Measurements from ENCODE around the gene LAMTOR2. TPM values are rescaled to one million over a fixed set of nuclear protein-coding genes. Genes with fewer than 3 reads are reported as not detected.

Gene LAMTOR2
- total RNA-seq, 1 donor = 40.4 TPM

DNA sequence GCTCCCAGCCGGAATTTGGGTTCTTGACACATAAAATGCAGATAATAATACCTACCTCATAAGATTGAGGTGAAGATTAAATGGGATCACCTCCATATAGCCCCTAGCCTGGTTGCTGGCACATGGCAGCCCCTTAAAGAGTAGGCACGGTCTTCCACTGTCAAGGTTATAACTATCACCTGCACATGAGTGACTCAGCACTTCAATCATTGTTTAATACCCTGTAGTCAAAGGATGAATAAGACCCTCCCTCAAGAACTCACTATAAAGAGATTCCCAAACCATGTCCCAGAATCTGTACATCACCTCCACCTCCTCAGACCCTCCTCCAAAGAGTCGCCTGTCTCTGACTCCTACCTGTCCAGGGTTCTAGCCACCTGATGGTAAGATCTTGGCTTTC lies 53.5 kb downstream of the LAMTOR2 start:
- DNase-seq (ENCODE audit: low read depth) = no peak
- H3K4me3 ChIP-seq (ENCODE audit: low read depth, low read length) = no peak overlapping the region
- TF ChIP-seq, protein P1, sequence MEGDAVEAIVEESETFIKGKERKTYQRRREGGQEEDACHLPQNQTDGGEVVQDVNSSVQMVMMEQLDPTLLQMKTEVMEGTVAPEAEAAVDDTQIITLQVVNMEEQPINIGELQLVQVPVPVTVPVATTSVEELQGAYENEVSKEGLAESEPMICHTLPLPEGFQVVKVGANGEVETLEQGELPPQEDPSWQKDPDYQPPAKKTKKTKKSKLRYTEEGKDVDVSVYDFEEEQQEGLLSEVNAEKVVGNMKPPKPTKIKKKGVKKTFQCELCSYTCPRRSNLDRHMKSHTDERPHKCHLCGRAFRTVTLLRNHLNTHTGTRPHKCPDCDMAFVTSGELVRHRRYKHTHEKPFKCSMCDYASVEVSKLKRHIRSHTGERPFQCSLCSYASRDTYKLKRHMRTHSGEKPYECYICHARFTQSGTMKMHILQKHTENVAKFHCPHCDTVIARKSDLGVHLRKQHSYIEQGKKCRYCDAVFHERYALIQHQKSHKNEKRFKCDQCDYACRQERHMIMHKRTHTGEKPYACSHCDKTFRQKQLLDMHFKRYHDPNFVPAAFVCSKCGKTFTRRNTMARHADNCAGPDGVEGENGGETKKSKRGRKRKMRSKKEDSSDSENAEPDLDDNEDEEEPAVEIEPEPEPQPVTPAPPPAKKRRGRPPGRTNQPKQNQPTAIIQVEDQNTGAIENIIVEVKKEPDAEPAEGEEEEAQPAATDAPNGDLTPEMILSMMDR (IDR thresholded peaks at IDR 0.05; ENCODE audit: insufficient read depth, low read length) = no peak

Other genes starting within 250 kb of the LAMTOR2 start
- 39.9 and 50.0 TPM in 2 replicates for gene GON4L, start 197.6 kb upstream of the LAMTOR2 start, total RNA-seq (ENCODE audit: low replicate concordance)
- 19.5 and 48.6 TPM in 2 replicates for gene SYT11, start 195.2 kb upstream of the LAMTOR2 start, total RNA-seq (ENCODE audit: low replicate concordance)
- gene RIT1, start 143.4 kb upstream of the LAMTOR2 start, total RNA-seq (ENCODE audit: low replicate concordance) = 33.7 and 35.4 TPM in 2 replicates
- 11.3 and 31.0 TPM in 2 replicates for gene KHDC4, start 120.4 kb upstream of the LAMTOR2 start, total RNA-seq (ENCODE audit: low replicate concordance)
- gene RXFP4, start 113.1 kb upstream of the LAMTOR2 start, total RNA-seq (ENCODE audit: low replicate concordance) = 0.09 TPM in 1 of 2 replicates, not detected in the other
- 116 and 161 TPM in 2 replicates for gene ARHGEF2, start 76.2 kb upstream of the LAMTOR2 start, total RNA-seq (ENCODE audit: low replicate concordance)
- gene SSR2, start 33.8 kb upstream of the LAMTOR2 start, total RNA-seq (ENCODE audit: low replicate concordance) = 339 and 472 TPM in 2 replicates
- gene UBQLN4, start 984 bp upstream of the LAMTOR2 start, total RNA-seq (ENCODE audit: low replicate concordance) = 8.5 and 22.0 TPM in 2 replicates
- gene RAB25, start 6.4 kb downstream of the LAMTOR2 start, total RNA-seq (ENCODE audit: low replicate concordance) = not detected in 2 replicates
- gene MEX3A, start 27.7 kb downstream of the LAMTOR2 start, total RNA-seq (ENCODE audit: low replicate concordance) = 0.90 TPM in 2 replicates
- gene LMNA, start 59.9 kb downstream of the LAMTOR2 start, total RNA-seq (ENCODE audit: low replicate concordance) = 502 and 1,039 TPM in 2 replicates
- 1.4 and 3.2 TPM in 2 replicates for gene SEMA4A, start 98.8 kb downstream of the LAMTOR2 start, total RNA-seq (ENCODE audit: low replicate concordance)
- gene SLC25A44, start 139.3 kb downstream of the LAMTOR2 start, total RNA-seq (ENCODE audit: low replicate concordance) = 13.8 and 14.5 TPM in 2 replicates
- gene PMF1, start 158.2 kb downstream of the LAMTOR2 start, total RNA-seq (ENCODE audit: low replicate concordance) = 42.6 and 44.6 TPM in 2 replicates
- 0.18 TPM in 1 of 2 replicates, not detected in the other for gene BGLAP, start 187.4 kb downstream of the LAMTOR2 start, total RNA-seq (ENCODE audit: low replicate concordance)
- 0.63 TPM in 1 of 2 replicates, not detected in the other for gene PAQR6, start 193.3 kb downstream of the LAMTOR2 start, total RNA-seq (ENCODE audit: low replicate concordance)
- gene SMG5, start 228.0 kb downstream of the LAMTOR2 start, total RNA-seq (ENCODE audit: low replicate concordance) = 29.9 and 43.3 TPM in 2 replicates
- gene TMEM79, start 229.5 kb downstream of the LAMTOR2 start, total RNA-seq (ENCODE audit: low replicate concordance) = 1.4 and 2.1 TPM in 2 replicates
- gene GLMP, start 240.9 kb downstream of the LAMTOR2 start, total RNA-seq (ENCODE audit: low replicate concordance) = 62.4 and 71.5 TPM in 2 replicates
- not detected in 2 replicates for gene VHLL, start 244.5 kb downstream of the LAMTOR2 start, total RNA-seq (ENCODE audit: low replicate concordance)

All from fibroblast of the aortic adventitia (primary cell).